ENCODE measurements around the gene SPDEF. TPM values are rescaled to one million over a fixed set of nuclear protein-coding genes. Genes with fewer than 3 reads are reported as not detected.

Gene SPDEF
- total RNA-seq, 1 donor from 2014 or later: not detected

DNA sequence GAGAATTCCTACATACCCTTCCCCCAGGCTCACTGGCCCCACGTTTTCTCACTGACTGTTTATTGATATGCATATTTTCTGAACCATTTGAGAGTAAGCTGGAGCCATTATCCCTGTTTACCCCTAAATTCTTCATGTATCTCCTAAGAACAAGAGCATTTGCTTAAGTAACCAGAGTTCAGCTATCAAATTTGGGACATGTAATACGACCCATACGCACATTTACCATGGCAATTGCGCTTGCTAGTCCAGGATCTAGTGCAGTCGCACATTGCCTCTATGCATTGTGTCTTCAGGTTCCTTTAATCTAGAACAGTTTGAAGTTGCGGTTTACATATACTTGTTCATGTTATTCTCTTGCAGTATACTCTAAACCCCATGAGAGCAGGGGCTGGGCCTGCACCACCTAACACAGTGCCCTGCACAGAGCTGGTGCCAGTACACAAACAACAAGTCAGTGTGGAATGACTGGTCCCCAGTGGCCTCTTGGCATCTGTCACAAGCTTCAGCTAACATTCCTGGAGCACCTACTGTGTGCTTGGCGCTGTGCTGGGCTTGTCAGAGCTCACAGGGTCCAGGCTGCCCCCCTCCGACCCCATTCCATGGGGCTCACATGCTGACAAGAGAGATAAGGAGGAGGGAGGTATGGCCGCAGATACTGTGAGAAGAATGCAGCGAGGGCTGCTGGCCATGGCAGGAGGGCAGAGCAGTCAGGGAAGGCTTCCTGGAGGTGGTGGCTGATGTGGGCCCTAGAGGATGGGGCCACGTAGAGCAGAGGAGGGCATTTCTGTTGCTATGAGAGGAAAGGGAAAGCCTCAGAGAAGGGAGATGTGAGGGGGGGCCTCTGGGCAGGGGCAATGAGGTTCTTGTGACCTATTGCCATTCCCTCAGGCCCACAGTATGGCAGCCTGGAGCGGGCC is 28.1 kb downstream of the SPDEF start:
- no peak for DNase-seq (ENCODE audit: low read depth)

DNA sequence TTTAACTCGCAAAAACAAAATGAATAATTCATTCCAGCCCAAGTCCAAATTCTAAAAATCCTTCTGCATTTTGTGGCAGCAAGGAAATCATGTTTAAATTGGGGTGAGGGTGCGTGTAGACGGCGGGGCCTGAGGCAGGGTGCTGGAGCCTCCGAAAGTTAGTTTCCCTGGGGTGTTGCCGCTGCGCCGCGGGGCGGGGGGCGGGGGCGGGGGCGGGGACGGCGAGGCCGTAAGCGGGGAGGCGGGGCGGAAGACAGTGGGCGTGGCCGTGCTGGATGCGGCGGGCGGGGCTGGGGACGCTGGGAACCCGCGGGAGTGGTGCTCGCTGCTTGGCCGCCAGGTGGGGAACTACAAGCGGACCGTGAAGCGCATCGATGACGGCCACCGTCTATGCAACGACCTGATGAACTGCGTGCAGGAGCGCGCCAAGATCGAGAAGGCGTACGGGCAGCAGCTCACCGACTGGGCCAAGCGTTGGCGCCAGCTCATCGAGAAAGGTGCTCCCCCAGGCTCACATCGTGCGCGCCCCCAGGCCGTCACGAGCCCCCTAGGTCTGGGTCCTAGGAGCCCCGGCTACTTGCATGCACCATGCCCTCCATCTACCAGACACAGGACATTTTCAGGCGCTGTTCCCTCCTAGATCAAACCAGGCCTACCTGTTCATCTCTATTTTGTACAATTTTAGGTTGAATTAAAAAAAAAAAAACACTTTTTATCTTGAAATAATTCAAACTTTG is 29.0 kb downstream of the SPDEF start:
- DNase-seq (ENCODE audit: low read depth): peak; percentile 68

DNA sequence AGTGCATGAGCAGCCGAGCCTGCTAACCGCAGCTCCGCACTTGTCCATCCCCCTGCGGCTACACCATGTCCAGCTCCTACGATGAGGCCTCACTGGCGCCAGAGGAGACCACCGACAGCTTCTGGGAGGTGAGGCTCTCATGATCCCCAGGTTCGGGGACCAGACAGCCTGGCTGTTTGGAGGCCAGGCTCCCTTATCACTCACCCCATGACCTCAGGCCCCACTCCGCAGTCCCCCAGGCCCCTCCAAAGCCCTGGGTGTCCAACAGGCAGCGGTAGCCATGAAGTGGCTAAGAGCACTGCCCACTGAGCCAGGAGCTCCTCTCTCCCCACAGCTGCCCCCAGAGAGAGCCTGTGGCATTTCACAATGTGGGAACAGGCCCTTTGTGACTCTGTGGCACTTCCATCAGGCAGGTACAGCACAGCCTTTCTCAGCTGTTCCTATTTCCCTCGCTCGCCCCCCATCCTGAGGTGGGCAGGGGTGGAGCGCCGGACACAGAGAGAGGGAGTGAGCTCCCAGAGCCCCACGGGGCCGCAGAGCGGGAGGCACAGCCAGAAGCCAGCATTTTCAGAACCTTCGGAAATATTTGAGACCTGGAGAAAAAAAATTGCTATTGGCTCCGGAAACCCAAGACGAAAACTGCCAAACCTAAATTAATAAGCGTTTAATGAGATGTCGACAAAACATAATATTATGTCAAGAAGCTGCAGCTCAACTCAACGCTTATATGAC is 29.7 kb downstream of the SPDEF start:
- no peak for DNase-seq (ENCODE audit: low read depth)

DNA sequence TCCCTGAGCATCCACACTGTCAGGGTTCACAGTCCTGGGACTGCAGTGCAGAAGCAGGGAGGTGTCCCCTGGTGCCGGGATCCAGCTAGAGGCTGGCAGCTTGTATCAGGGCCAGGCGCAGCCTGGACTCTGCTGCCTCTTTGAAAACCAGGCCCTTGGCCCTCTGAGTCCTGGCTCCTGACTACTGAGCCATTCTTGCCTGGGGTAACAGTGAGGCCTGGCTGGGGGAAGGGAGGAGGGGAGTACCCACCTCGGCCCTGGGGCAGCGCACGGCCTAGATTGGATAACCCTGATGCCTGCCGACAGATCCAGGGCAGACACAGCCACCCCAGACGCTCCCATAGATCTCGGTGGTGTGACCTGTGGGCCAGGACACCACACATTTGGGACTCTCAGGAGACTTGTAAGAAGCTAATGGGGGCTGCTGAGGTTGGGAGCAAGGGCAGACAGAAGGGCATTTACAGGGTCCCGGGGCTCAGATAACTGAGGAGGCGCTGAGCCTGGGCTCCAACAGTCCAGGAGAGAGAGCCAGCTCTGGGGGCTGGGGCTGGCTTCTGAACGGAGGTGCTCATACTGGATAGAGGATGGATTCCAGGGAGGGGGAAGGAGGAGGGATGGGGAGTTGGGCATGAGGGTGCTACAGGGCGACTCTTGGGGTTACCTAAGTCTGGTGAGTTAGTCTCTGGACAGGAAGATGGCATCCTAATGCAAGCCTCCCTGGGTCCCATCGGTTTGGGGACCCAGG is 30.5 kb downstream of the SPDEF start:
- DNase-seq (ENCODE audit: low read depth): no peak

DNA sequence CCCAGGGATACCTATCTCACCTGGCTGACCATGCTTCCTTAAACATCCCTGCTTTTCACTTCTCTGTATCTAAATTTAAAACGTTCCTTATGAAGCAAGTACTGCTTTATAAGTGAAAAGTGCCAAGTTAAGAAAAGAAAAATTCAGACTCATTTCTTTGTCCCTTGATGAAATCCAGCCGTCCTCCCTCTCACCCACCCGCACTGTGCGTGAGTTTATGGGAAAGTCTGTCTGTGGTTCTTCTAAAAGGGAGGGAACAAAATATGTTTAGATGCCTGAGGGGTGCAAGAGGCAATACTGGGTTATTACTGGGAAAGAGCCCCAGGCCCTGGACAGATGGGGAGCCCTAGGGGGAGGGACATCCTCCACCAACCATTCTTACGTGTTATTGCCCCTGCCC is 31.2 kb downstream of the SPDEF start:
- no peak for DNase-seq (ENCODE audit: low read depth)

DNA sequence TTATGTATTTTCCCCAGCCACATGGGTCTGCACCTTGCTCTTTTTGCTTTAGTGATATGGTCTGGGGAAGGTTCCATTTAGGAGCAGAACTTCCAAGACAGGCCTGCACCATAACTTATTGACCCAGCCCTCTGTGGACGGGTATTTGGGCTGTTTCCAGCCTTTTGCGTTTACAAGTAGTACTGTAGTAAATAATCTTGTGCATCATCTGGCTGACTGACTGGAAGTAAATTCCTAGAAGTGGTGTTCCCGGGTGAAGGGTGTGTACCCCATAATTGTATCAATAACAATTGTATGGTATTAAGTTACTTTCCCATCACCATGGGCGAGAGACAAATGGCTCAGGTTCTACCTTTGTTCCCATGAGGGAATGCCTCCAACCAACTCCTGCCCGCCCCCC is 31.6 kb downstream of the SPDEF start:
- DNase-seq (ENCODE audit: low read depth): no peak

DNA sequence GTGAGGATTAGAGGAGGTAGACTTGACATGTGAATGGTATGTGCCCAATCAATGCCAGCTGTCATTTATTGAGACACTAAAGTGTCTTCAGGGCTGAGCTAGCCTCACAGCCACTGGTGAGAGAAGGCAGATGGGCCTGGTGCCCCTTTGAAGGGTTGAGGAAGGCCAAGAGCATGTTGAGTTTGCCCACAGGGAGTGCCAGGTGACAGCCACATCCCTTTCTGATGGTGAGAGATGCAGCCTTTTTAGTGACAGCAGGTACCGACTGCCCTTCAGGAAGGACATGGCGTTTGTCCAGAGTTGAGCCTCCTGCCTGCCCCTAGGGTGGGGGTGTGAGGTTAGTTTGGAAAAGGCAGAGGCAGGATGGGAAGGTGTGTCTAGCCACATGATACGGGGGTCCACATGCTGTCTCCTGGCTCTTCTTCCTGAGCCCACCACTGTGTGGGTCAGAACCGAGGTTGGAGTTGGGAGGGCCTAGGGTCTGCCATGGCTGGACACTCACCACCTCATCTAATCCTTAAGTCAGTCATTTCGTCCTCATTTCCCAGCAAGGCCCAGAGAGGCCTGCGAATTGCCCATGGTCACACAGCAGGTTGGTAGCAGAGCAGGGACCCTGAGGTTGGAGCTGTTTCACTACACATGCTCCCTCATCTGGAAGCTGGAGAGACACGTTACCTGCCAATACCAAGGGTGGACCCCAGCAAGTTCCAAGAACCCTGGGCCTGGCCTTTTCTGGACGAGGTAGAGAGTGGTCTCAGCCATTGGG is 32.5 kb downstream of the SPDEF start:
- DNase-seq (ENCODE audit: low read depth): no peak

DNA sequence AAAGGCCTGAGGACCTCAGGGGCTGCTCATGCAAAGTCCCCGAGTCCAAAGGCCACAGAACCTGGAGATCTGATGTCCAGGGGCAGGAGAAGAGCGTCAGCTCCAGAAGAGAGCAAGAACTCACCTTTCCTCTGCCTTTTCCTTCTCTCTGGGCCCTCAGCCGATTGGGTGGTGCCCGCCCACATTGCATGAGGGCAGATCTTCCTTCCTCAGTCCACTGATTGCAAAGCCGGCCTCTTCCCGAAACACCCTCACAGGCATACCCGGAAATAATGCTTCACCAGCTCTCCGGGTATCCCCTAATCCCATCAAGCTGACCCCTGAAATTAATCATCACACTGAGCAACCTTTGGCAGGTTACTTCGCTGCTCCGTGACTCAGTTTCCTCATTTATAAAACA is 33.4 kb downstream of the SPDEF start:
- no peak for DNase-seq (ENCODE audit: low read depth)

DNA sequence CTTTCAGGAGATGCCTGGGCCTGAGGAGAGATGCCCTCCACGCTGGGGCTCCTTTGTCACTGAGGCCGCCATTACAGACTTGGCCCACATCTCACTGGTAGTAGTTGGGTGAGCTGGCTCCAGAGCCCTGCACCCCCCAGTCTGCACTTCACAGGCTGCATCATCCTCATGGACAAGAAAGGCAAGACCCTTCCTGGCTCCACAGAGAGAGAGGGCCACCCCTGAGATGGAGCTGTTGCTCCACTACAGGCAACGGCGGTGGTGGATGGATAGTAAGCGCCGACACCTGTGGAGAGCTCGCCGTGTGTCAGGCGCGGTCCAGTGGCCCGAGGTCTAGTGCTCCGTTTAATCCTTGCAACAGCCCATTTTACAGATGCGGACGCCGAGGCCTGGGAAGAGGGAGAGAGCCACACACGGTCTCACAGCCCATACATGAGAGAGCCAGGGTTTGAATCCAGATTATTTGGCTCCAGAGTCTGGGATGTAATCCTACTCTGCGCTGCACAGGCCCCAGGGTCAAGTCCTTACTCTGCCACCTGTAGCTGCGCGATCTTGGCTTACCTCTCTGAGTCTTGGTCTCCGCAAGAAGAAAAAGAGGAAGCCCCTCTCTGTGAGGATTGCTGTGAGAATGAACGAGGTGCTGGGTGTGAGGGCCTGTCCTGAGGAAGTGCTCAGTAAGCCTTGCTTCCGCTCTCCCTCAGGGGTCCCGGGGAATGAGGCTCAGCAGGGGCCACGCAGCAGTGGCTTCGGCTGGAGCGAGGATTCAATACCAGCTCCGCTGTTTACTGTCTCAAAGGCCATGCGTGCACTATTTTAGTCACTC is 34.5 kb downstream of the SPDEF start:
- DNase-seq (ENCODE audit: low read depth): no peak

DNA sequence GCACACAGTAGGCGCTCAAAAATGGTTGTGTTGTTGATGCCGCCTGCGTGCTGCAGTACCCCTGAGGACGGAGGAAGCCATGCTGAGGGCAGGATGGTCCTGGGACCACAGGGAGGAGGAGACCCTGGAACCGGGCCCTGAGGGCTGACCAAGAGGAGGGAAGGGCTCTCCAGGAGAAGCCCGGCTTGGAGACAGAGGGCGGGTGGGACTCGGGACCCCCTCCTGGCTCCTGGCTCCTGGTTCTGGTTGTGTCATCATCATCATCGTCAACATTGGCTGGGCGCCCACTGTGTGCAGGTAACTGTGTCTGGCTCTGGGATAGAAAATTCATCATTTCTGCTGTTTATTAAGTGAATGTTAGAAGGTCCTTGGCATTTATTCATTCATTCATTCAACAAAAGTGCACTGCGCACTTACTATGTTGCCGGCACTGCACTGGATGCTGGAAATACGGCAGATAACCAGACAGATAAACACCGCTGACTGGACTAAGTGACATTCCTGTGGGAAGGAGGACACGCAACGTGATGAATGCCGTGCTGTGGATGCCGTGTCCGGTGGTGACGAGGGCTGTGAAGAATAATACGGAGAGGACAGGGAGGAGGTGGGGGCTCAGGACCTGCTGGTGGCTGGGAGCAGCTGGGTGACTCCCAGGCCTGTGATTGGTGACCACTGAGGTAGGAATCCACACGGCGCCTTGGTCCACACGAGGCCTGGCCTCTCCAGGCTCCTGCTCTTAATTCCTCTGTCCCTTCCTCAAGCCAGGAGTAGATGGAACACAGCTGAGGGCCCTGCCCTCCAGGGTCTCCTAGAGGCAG is 35.3 kb downstream of the SPDEF start:
- no peak for DNase-seq (ENCODE audit: low read depth)

DNA sequence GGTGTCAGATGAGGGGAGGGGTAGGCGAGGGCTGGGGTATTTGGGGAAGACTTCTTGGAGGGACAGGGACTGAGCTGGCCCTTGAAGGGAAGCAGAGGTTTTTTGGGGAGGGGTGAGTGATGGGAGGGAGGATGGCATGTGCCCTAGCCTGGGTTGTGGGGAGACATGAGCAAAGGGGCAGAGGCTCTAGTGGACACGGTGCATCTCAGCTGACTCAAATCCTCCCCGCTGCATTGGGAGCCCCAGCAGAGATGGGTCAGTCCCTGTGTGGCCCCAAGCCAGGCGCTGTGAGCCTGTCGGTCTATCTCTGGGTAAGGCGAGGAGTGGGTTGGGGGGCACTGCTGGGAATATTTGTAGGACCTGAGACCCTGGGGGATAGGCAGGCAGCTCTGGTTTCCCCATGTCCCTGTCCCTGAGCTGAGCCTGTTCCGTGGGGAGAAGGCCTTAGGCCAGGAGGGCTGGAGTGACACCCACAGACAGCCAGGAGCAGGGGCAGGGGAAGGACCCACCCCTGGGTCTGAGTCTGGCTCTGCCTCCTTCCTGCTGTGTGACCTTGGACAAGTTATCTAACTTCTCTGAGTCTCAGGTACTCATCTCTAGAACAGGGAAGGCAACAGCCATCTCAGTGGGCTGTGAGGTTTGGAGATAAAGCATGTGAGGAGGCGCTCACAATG is 36.0 kb downstream of the SPDEF start:
- DNase-seq (ENCODE audit: low read depth): no peak

DNA sequence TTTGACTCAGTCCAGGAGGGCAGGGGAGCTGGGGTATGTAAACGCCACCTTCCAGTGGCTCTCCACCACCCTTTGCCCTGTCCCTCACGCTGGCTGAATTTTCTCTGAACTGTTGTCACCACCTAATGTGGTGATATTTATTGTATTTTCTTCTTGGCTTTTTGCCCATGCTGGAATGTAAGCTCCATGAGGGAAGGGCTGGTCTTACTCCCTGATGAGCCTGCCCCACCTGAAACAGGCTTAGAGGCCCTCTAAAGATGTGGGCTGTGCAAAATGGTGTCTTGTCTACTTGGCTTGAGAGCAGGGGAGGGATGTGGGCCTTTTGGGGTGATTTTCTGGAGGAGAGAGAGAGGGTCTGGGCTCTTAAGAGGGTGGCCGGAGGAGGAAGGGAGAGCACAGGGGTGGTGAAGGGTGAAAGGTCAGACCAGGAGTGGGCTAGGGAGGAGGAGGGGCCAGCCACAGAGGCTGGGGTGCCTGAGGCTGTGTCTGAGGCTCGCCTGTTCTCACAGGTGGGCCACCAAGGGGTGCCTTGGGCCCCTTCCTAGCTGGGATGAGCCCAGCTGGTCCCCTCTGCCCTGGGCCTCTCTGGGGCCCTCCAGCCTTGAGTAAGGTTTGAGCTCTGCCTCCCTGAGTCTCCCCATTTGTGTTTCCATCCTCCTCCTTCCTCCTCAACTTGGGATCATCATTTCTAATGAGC is 37.3 kb downstream of the SPDEF start:
- DNase-seq (ENCODE audit: low read depth): no peak

DNA sequence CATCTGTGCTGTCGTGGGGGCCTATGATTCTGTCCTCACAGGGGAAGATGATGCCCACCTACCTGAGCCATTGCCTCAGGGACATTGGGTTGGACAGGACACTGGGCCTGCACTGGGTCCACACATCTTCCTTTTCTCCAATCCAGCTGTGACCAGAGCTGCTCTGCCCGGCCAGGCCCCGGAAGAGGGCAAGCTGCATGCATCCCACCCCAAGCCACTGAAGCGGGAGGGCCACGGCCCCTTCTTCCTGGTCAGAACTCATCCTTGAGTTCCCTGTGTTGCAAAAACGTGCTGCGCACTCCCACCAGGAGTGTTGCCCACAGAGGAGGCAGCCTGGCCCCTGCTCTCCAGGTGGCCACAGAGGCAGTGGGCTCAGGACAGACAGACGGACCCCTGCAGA is 38.2 kb downstream of the SPDEF start:
- DNase-seq (ENCODE audit: low read depth): no peak

DNA sequence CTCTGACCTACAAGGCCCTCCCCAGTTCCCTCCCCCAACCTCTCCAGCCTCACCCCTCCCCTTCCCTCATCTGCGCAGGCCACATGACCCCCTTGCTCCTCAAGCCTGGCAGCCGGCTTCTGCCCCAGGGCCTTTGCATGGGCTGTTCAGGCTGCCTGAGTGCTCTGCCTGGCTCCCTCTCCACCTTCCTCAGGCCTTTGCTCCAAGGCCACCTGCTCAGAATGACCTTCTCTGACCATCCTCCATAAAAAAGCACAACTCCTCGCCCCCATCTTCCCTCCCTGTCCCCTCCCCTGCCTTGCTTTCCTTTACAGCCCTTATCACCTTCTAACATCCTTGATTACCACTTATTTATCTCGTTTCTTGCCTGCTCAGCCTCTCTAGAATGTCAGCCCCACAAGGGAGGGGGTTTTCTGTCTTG is 38.7 kb downstream of the SPDEF start:
- no peak for DNase-seq (ENCODE audit: low read depth)

DNA sequence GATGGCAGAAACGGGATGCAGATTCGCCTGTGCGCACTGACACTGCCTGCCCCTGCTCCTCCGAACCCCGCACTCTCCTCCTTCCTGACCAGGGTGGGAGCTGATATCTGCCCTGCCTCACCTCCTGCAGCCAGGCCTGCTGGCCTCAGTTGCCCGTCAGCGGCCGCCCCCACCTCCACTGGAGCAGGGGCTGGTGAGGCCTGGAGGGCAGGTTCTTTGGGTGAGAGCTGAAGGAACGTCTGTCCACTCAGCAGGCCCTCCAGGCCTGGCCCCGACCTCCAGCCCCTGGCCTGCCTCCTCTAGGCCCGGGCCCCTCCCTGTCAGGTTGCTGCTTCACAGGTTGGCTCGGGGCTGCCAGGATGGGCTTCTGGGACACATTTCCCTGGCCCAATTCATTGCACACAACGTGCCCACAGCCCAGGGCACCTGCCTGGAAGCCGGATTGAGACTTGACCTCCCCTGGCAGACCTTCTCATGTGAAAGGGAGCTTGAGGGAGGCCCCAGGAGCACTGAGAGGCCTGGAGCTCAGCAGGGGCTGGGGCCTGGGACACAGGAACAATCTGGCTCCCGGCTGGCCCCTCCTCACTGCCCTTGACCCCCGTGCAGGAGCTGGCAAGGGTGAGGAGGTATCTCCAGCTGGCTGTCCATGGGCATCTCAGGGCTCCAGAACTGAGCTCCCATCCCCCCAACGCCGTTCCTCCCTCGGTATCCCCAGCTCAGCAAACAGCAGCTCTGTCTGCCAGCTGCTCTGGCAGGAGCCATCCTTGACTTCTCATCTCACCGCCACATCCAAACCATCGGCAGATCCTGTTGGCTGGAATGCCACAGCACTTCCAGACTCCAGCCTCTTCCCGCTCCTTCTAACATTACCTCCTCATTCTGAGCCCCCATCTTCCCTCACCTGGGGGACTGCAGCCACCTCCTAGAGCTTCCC is 39.5 kb downstream of the SPDEF start:
- DNase-seq (ENCODE audit: low read depth): no peak

DNA sequence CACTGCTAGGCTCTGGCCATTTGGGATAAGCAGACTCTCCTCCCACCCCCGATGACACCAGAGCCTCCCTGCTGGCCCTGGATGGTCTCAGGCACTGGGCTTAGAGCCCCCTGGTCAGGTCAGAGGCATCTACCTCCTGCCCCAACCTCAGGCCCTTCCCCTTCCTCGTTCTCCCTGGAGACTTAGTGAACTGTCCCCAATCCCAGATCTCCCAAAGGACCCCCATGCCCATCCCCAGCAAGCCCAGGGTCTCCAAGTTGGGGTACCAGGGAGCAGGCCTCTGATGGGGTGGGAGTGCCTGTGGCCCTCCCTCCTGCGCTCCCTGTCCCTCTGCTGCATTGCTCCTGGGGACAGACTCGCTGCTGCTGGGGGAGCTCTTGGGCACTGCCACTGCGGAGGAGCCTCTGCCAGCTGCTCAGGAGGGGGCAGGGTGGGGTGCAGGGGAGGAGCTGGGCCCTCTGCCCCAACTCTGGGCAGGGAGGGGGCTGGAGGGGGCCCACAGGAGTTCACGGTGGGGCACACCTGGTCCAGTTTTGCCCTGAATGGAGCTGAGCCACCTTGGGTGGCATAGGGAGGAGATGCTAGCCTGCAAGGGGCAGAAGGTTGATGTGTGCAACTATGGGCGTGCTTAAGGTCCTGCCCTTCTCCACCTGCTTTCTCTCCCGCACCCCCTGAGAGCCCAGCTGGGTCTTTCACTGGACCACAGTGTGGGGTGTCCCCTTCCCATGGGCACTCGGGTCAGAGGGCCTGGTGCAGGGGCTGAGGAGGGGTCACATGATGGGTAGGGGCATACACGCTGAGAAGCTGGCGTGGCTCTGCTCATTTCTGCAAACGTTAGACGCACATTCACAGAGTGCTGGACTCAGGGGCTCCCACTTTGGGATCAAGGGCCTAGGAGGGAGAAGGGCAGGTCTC is 40.4 kb downstream of the SPDEF start:
- no peak for DNase-seq (ENCODE audit: low read depth)
